Activated T-helper 1 cell treated with anti-CD3 and anti-CD28 coated beads, Interleukin-12 subunit alpha, Interleukin-12 subunit beta, Interleukin-2, Interleukin-4 antibody, amounts not matched to agents 30 ng/mL and 10 ng/mL and 1 ng/mL, durations not matched to agents 14 hours and 24 hours and 36 hours (primary cell): Measurements from ENCODE around the gene KCNMA1. TPM values are rescaled to one million over a fixed set of nuclear protein-coding genes. Genes with fewer than 3 reads are reported as not detected.

Experiments
- DNase-seq: peaks from one replicate; pipeline ENCODE4 v3.0.0; 2021; ENCODE audit warnings: low spot score
- H3K27ac Mint-ChIP-seq: one replicate; pipeline ENCODE4 v1.8.0; 2021; ENCODE audit warnings: mild to moderate bottlenecking, mixed read lengths
- H3K27me3 Mint-ChIP-seq: one replicate; pipeline ENCODE4 v1.8.0; 2022; ENCODE audit warnings: mild to moderate bottlenecking, moderate library complexity, mixed read lengths; ENCODE audit not compliant: insufficient read depth
- H3K36me3 Mint-ChIP-seq: one replicate; pipeline ENCODE4 v1.8.0; 2021; ENCODE audit warnings: low read depth, mixed read lengths
- H3K4me1 Mint-ChIP-seq: one replicate; pipeline ENCODE4 v1.8.0; 2021; ENCODE audit warnings: low read depth, mixed read lengths
- H3K4me3 Mint-ChIP-seq: one replicate; pipeline ENCODE4 v1.8.0; 2021; ENCODE audit warnings: mild to moderate bottlenecking, moderate library complexity, mixed read lengths
- H3K9me3 Mint-ChIP-seq: one replicate; pipeline ENCODE4 v1.8.0; 2021; ENCODE audit warnings: mixed read lengths
- intact Hi-C: fragments of 100-400 bp; cut with micrococcal nuclease; formaldehyde crosslinking; loops from one replicate; pipeline ENCODE4 v1.15.1; 2024
- total RNA-seq: library from RNA; stranded (reverse); gene quantifications from 2 replicates; pipeline ENCODE4 v1.2.3, GENCODE V29; 2022

Gene KCNMA1
- total RNA-seq, 1 donor from 2014 or later = not detected

DNA sequence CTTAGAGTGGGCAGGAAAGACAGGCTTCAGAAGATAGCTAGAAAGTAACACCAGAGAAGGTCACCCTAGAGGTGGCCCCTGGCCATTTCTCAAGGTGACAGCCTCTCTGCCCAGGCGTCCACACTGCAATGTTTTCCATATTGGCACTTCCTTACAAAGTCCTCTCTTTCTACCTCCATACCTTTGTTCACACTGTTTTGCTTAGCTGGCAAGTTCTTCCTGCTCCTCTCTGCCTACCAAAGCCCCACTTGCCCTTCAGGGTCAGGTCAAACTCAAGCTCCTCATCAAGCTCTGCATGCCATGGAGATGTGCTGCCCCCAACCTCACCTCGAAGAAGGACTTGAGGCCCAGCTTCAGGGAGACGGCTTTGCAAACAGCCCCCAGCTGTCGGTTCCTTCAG is 190.9 kb downstream of the KCNMA1 start:
- intact Hi-C loops = no loop called here

DNA sequence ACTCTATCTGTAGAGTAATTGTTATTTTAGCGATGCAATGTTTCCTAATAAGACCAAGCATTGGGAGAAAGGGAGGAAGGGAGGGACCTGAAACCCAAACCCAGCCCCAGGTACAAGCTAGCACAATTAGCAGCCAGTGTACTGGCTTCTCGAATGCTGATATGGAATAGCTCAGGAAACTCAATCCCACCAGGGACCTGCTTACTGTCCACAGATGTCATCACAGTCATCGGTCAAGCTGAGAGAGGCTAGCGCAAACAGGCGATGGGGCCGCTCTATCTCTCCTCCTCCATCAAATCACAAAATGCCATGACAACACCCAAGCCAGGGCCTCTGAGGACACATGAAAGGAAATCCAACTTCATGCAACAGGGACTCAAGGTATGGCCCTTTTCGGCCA is 192.1 kb downstream of the KCNMA1 start:
- no peaks in the 10 kb centered on the region for H3K36me3 Mint-ChIP-seq
- intact Hi-C loops = no loop called here
- no peak overlapping the region for H3K4me3 Mint-ChIP-seq
- no peaks in the 10 kb centered on the region for H3K9me3 Mint-ChIP-seq
- no peaks in the 10 kb centered on the region for H3K4me1 Mint-ChIP-seq
- H3K27me3 Mint-ChIP-seq = no peaks in the 10 kb centered on the region
- no peak for DNase-seq
- no peak overlapping the region for H3K27ac Mint-ChIP-seq

More for the DNA sequence above, 190.9 kb downstream of the KCNMA1 start:
- Mint-ChIP-seq H3K4me3 (no peak overlapping the region), H3K27ac (no peak overlapping the region), H3K9me3 (no peaks in the 10 kb centered on the region), H3K4me1 (no peaks in the 10 kb centered on the region), H3K27me3 (no peaks in the 10 kb centered on the region), H3K36me3 (no peaks in the 10 kb centered on the region)
- DNase-seq = no peak

DNA sequence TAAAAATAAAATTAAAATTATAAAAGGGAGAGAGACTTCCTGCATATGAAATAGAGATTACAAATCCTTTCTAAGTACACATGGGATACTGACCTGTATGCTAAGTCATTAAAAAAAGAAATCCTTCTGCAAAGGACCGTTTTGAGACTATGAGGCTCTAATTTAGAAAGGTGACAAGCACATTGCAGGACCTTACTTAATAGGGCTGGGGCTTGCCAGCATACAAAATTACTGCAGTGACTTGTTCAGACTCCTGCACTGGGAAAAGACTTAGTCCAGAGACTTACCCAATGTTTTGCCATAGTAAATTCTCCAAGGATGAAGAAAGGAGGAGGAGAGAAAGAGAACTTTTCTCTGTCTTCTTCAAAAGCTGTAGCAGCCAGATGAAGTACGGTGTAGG is 193.6 kb downstream of the KCNMA1 start:
- H3K4me1 Mint-ChIP-seq = no peaks in the 10 kb centered on the region
- H3K9me3 Mint-ChIP-seq = no peaks in the 10 kb centered on the region
- H3K36me3 Mint-ChIP-seq = no peaks in the 10 kb centered on the region
- no peak overlapping the region for H3K4me3 Mint-ChIP-seq
- intact Hi-C loops = no loop called here
- no peak for DNase-seq
- no peaks in the 10 kb centered on the region for H3K27me3 Mint-ChIP-seq
- no peak overlapping the region for H3K27ac Mint-ChIP-seq

DNA sequence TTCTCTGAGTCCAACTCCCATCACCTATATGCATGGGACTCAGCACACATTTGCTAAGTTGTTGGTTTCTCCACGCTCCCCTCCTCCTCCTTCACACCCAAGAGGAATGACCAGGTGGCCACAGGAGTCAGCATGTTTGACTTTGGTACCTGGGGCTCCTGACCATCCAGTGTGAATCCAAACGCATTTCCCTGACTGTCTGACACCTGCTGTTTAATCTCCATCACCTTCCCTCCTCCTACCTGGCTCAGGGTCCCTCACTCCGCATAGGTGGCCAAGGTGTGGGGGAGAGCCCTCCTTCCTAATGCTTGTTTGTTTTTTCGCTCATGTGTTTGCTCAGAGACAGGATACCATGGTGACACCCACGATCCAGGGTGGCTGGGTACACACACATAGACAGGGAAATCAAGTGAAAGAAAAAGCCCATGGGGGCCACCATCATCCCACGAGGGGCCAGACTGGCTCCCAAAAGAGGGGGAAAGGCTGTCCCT is 194.9 kb downstream of the KCNMA1 start:
- no peaks in the 10 kb centered on the region for H3K4me1 Mint-ChIP-seq
- H3K27ac Mint-ChIP-seq = no peak overlapping the region
- no peaks in the 10 kb centered on the region for H3K27me3 Mint-ChIP-seq
- DNase-seq = no peak
- no peaks in the 10 kb centered on the region for H3K36me3 Mint-ChIP-seq
- H3K9me3 Mint-ChIP-seq = no peaks in the 10 kb centered on the region
- no peak overlapping the region for H3K4me3 Mint-ChIP-seq
- intact Hi-C loops = no loop called here

DNA sequence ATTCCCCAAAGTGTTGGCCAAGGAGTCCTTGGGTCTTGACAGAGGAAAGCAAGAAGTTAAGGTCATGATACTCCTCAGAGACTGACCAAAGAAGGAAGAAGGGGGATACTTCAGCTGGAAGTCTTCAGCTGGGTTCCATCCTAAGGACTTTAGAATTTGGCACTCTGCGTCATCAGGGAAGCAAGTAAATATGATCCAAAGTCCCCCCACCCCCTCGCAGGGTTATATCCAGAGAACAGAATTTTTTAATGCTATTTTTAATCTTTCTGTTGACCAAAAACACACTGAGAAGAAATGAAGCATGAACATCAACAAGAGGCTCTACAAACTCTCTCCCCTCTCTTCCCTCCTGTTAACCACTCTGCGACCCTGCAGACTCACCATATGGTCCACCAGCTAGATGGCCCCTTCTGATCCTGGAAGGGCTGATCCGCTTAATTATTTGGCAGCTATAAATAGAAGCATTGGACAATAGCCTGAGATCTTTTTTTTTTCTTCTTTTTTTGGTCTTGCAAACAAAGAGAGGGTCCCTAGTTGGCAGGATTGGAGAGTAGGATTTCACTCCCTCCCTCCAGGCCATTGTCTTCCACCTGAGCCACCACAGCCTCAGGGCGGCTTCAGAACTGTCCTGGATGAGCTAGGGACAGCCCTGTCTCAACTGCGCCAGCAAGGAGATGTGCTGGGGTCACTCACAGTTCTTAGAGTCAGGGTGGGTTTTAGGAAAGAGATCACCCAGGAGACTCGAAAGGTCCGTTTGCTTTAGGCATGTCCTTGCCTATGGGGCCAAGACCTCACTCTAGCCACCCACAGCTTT is 196.0 kb downstream of the KCNMA1 start:
- no peaks in the 10 kb centered on the region for H3K36me3 Mint-ChIP-seq
- no peaks in the 10 kb centered on the region for H3K27me3 Mint-ChIP-seq
- H3K9me3 Mint-ChIP-seq = no peaks in the 10 kb centered on the region
- intact Hi-C loops = no loop called here
- DNase-seq = no peak
- H3K4me3 Mint-ChIP-seq = no peak overlapping the region
- H3K27ac Mint-ChIP-seq = no peak overlapping the region
- no peaks in the 10 kb centered on the region for H3K4me1 Mint-ChIP-seq

DNA sequence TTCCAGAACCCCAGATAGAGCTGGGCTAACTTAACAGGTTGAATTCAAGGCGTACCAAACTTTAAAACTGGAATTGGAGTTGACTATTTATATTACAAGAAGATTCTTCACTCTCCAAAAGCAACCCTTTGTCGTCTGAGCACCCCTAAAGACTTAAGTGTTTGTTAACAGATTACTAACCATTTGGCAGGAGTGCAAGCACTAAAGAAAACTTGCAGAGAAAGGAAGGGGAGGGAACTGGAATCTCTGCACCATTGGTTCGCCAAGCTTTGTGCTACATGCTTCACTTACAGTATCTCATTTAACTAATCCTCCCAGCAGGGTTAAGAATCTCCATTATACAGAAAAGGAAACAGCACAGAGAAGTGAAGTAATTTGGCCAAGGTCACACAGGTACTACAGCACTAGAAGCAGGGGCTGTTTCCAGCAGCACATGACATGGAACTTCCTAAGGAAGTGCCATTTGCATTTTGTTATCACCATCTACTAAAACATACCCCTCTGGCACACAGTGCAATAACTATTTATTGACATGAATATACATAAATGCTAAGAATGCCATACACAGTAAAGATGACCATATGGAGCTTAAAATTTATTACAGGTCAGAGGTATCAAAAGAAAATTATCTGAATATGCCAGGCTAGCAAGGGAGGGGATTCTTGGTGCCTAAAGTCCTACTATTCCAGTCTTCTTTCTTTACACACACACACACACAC is 201.2 kb downstream of the KCNMA1 start:
- no peak overlapping the region for H3K4me3 Mint-ChIP-seq
- no peaks in the 10 kb centered on the region for H3K9me3 Mint-ChIP-seq
- intact Hi-C loops = no loop called here
- H3K27me3 Mint-ChIP-seq = peaks cover 2% of the 10 kb centered on the region
- no peak for DNase-seq
- no peaks in the 10 kb centered on the region for H3K4me1 Mint-ChIP-seq
- no peaks in the 10 kb centered on the region for H3K36me3 Mint-ChIP-seq
- no peak overlapping the region for H3K27ac Mint-ChIP-seq

DNA sequence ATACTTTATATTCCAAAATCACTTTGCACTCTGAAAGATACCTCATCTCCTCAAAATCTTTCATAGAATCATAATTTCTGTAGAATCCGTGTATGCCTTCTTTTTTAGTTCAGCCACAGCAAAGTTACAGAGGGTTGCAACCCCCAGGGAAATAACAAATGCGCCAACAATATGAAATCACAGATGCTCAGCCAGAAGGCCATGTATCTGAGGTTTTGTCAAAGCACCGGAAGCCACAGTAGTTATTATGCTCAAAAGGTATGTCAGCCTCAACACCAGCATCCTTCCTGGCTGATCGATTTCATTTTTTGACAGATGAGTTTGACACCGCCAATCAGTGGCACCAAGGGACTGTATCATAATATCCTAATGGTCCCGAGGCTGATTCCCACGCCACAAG is 204.1 kb downstream of the KCNMA1 start:
- Mint-ChIP-seq H3K4me3 (no peak overlapping the region), H3K36me3 (no peaks in the 10 kb centered on the region), H3K9me3 (no peaks in the 10 kb centered on the region), H3K27me3 (peaks cover 2% of the 10 kb centered on the region), H3K27ac (no peak overlapping the region), H3K4me1 (no peaks in the 10 kb centered on the region)
- DNase-seq = no peak
- intact Hi-C loops = no loop called here

DNA sequence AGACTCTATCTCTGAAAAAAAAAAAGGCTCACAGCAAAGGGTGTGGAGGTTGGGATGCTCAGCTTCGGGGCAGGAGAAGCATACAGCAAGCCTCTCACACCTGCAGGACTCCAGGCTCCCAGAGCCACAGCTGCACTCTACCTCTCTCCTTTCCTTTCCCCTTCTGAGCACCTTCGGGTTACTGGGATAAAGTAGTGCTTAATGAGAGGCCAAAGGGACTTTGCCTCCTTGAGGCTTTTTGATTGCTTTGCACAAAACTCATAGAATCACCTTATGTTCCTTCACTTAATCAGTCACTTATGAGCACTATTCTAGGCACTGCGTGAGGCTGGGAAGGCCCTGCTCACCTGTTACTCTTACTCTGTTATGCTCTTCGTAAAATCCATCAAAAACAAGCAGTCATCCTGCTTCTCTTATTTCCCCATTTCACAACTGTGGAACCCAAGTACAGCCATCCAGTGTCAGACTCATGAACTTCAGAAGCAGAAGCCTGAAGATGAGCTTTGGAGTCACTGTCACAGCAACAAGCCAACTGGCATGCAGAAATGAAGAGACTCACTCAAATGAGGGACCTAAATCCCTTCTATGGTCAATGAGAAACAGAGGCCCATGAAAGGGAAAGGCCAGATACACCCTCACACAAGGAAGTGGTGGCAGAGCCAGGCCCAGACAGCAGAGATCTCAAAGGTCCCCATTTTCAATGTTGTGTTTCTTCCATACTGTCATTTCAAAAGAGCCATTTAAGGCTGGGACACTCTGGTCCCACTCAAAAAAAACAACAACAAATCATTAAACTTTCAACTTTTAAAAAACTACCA is 205.4 kb downstream of the KCNMA1 start:
- peaks cover 2% of the 10 kb centered on the region for H3K27me3 Mint-ChIP-seq
- H3K4me3 Mint-ChIP-seq = no peak overlapping the region

DNA sequence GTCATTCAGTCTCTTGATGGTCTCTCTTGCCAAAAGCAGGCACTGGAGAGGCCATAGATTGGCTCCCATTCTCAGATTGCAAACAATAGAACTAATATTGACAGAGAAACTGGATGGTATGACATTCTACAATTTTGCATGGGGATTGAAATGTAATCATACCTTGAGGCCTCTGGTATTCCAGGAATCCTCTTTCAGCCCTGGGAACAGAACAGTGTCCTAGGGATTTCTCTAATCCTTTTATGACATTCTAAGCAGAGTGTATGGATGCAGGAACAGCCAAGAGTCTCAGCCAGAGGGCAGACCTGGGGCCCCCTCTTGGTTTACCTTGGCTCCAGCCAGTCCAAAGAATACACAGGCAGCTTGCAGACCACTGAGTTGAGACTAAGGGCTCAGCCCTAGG is 206.4 kb downstream of the KCNMA1 start:
- intact Hi-C loops = no loop called here
- Mint-ChIP-seq H3K27me3 (peaks cover 2% of the 10 kb centered on the region), H3K9me3 (no peaks in the 10 kb centered on the region), H3K4me3 (no peak overlapping the region), H3K36me3 (no peaks in the 10 kb centered on the region), H3K4me1 (no peaks in the 10 kb centered on the region), H3K27ac (no peak overlapping the region)
- DNase-seq = no peak

More for the DNA sequence above, 205.4 kb downstream of the KCNMA1 start:
- Mint-ChIP-seq H3K4me1 (no peaks in the 10 kb centered on the region), H3K9me3 (no peaks in the 10 kb centered on the region), H3K27ac (no peak overlapping the region), H3K36me3 (no peaks in the 10 kb centered on the region)
- DNase-seq = no peak
- intact Hi-C loops = no loop called here

DNA sequence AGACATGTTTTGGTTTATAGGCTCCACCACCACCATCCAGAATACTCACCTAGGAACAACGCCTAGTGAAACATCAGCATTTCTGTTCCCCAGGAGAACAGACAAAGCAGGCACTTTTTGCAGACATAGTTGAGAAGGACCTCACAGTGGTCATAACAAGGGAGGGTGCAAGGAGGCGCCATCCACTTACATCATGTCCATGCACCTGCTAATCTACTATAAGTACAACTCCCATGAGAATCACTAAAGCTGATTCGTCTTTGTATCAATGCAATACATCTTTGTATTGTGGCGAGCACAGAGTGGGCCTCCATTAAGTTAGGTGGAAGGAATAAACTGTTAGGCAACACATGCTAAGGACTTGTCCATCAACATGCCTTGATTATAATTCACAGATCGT is 207.1 kb downstream of the KCNMA1 start:
- H3K27me3 Mint-ChIP-seq = peaks cover 2% of the 10 kb centered on the region

DNA sequence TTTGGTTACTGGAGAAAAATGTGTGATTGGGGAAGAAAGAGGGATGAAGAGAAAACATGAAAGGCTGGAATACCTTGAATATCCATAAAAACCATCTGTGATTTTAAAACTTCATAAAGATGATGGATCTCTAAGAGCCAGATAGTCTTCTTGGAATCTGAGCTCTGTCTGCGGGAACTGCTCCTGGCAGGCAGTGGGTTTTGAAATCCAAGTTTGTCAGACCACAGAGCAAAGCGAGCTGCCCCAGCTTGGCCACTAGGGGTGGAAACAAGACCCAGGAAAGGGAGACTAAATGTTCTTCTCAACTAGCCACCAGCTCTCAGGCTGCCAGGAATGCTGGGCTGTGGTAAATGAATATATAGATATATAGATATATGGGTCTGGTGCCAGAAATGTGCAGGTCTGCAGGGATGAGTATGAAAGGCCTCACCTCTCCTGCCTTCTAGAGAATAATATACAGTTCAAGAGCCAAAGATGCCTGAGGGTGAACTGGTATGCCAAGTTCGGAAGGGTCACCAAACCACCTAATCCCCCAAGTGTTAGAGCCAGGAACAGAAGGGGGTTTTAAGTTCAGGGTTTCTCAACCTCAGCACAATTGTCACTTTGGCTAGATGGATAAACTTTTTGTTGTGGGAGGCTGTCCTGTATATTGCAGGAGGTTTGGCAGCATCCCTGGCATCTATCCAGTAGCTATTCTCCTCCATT is 208.8 kb downstream of the KCNMA1 start:
- no peak for DNase-seq
- intact Hi-C loops = no loop called here
- Mint-ChIP-seq H3K4me3 (no peak overlapping the region), H3K4me1 (no peaks in the 10 kb centered on the region), H3K27ac (no peak overlapping the region), H3K9me3 (no peaks in the 10 kb centered on the region), H3K36me3 (no peaks in the 10 kb centered on the region), H3K27me3 (peaks cover 2% of the 10 kb centered on the region)

More for the DNA sequence above, 207.1 kb downstream of the KCNMA1 start:
- Mint-ChIP-seq H3K4me3 (no peak overlapping the region), H3K4me1 (no peaks in the 10 kb centered on the region), H3K27ac (no peak overlapping the region), H3K36me3 (no peaks in the 10 kb centered on the region), H3K9me3 (no peaks in the 10 kb centered on the region)
- intact Hi-C loops = no loop called here
- no peak for DNase-seq

DNA sequence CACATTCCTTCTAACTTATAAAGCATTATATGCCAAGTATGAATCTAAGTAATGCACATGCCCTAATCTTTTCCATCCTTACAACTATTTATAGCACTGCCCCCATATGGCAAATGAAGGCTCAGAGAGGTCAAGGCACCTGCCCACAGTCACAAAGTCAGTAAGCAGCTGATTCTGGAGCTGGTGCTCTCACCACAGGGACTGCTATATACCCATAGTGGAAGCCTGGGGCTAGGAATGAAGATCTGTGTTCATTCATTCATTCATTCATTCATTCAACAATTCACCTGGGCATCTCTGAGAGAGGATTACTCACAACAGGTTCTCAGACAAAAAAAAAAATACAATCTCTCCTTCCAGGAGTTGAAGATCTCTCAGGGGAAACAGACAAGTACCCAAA is 213.4 kb downstream of the KCNMA1 start:
- Mint-ChIP-seq H3K27me3 (peaks cover 2% of the 10 kb centered on the region), H3K9me3 (no peaks in the 10 kb centered on the region), H3K27ac (no peak overlapping the region), H3K4me3 (no peak overlapping the region), H3K4me1 (no peaks in the 10 kb centered on the region), H3K36me3 (no peaks in the 10 kb centered on the region)
- intact Hi-C loops = no loop called here
- no peak for DNase-seq
